Activated naive CD4-positive, alpha-beta T cell treated with anti-CD3 and anti-CD28 coated beads, Interleukin-2, amount 50 U/mL, for 24 hours (primary cell): ENCODE measurements around the gene CSNK1A1.

Source experiments
- H3K27ac Mint-ChIP-seq: one replicate; pipeline ENCODE4 v1.8.0; 2021; ENCODE audit warnings: mild to moderate bottlenecking, mixed read lengths
- H3K27me3 Mint-ChIP-seq: one replicate; pipeline ENCODE4 v1.8.0; 2021; ENCODE audit warnings: mixed read lengths
- H3K36me3 Mint-ChIP-seq: one replicate; pipeline ENCODE4 v1.8.0; 2021; ENCODE audit warnings: mixed read lengths
- H3K4me1 Mint-ChIP-seq: one replicate; pipeline ENCODE4 v1.8.0; 2021; ENCODE audit warnings: mixed read lengths
- H3K4me3 Mint-ChIP-seq: one replicate; pipeline ENCODE4 v1.8.0; 2021; ENCODE audit warnings: mild to moderate bottlenecking, mixed read lengths
- H3K9me3 Mint-ChIP-seq: one replicate; pipeline ENCODE4 v1.8.0; 2021; ENCODE audit warnings: mixed read lengths

The CSNK1A1 gene

GRCh38 chr5:149496166-149496565, 55.1 kb downstream of the CSNK1A1 start:
- Mint-ChIP-seq H3K4me1 (no peaks in the 10 kb centered on the region), H3K36me3 (peaks cover 12% of the 10 kb centered on the region), H3K9me3 (no peaks in the 10 kb centered on the region), H3K27ac (no peak overlapping the region), H3K4me3 (no peak overlapping the region), H3K27me3 (no peaks in the 10 kb centered on the region)

GRCh38 chr5:149495673-149496072, 55.6 kb downstream of the CSNK1A1 start:
- H3K27ac Mint-ChIP-seq = no peak overlapping the region
- peaks cover 12% of the 10 kb centered on the region for H3K36me3 Mint-ChIP-seq
- H3K9me3 Mint-ChIP-seq = no peaks in the 10 kb centered on the region
- H3K27me3 Mint-ChIP-seq = no peaks in the 10 kb centered on the region
- no peak overlapping the region for H3K4me3 Mint-ChIP-seq
- H3K4me1 Mint-ChIP-seq = no peaks in the 10 kb centered on the region

GRCh38 chr5:149493316-149493715, 57.9 kb downstream of the CSNK1A1 start:
- Mint-ChIP-seq H3K4me1 (peaks cover 11% of the 10 kb centered on the region), H3K27ac (peak overlapping the region; percentile 6), H3K4me3 (no peak overlapping the region), H3K27me3 (no peaks in the 10 kb centered on the region), H3K9me3 (no peaks in the 10 kb centered on the region), H3K36me3 (peaks cover 12% of the 10 kb centered on the region)

- Mint-ChIP-seq H3K27me3 (no peaks in the 10 kb centered on the region), H3K36me3 (peaks cover 12% of the 10 kb centered on the region), H3K9me3 (no peaks in the 10 kb centered on the region), H3K4me3 (no peak overlapping the region), H3K27ac (no peak overlapping the region), H3K4me1 (peaks cover 13% of the 10 kb centered on the region)
These were observed 58.5 kb downstream of the CSNK1A1 start for GRCh38 chr5:149492781-149493180.

GRCh38 chr5:149490599-149491485, 60.4 kb downstream of the CSNK1A1 start:
- H3K27ac Mint-ChIP-seq = peak overlapping the region; percentile 53
- H3K4me1 Mint-ChIP-seq = peaks cover 18% of the 10 kb centered on the region
- no peak overlapping the region for H3K4me3 Mint-ChIP-seq
- H3K36me3 Mint-ChIP-seq = peaks cover 7% of the 10 kb centered on the region
- H3K9me3 Mint-ChIP-seq = no peaks in the 10 kb centered on the region
- no peaks in the 10 kb centered on the region for H3K27me3 Mint-ChIP-seq

GRCh38 chr5:149489605-149490037, 61.6 kb downstream of the CSNK1A1 start:
- peaks cover 18% of the 10 kb centered on the region for H3K4me1 Mint-ChIP-seq
- peak overlapping the region; percentile 68 for H3K27ac Mint-ChIP-seq
- no peak overlapping the region for H3K4me3 Mint-ChIP-seq
- H3K9me3 Mint-ChIP-seq = no peaks in the 10 kb centered on the region
- no peaks in the 10 kb centered on the region for H3K27me3 Mint-ChIP-seq
- H3K36me3 Mint-ChIP-seq = peaks cover 6% of the 10 kb centered on the region

GRCh38 chr5:149488645-149489306, 62.5 kb downstream of the CSNK1A1 start:
- peaks cover 18% of the 10 kb centered on the region for H3K4me1 Mint-ChIP-seq
- no peaks in the 10 kb centered on the region for H3K27me3 Mint-ChIP-seq
- no peak overlapping the region for H3K4me3 Mint-ChIP-seq
- peaks cover 2% of the 10 kb centered on the region for H3K36me3 Mint-ChIP-seq
- H3K27ac Mint-ChIP-seq = peak overlapping the region; percentile 51
- H3K9me3 Mint-ChIP-seq = no peaks in the 10 kb centered on the region

- Mint-ChIP-seq H3K27ac (no peak overlapping the region), H3K27me3 (no peaks in the 10 kb centered on the region), H3K9me3 (no peaks in the 10 kb centered on the region), H3K4me1 (peaks cover 18% of the 10 kb centered on the region), H3K36me3 (no peaks in the 10 kb centered on the region), H3K4me3 (no peak overlapping the region)
These were observed 63.6 kb downstream of the CSNK1A1 start for GRCh38 chr5:149487672-149488071.

GRCh38 chr5:149486726-149487635, 64.3 kb downstream of the CSNK1A1 start:
- Mint-ChIP-seq H3K9me3 (no peaks in the 10 kb centered on the region), H3K36me3 (no peaks in the 10 kb centered on the region), H3K27me3 (no peaks in the 10 kb centered on the region), H3K4me1 (peaks cover 18% of the 10 kb centered on the region), H3K27ac (no peak overlapping the region), H3K4me3 (no peak overlapping the region)

GRCh38 chr5:149485655-149486615, 65.3 kb downstream of the CSNK1A1 start:
- H3K27ac Mint-ChIP-seq = no peak overlapping the region
- H3K4me3 Mint-ChIP-seq = no peak overlapping the region
- H3K9me3 Mint-ChIP-seq = no peaks in the 10 kb centered on the region
- H3K27me3 Mint-ChIP-seq = no peaks in the 10 kb centered on the region
- H3K36me3 Mint-ChIP-seq = no peaks in the 10 kb centered on the region
- peaks cover 18% of the 10 kb centered on the region for H3K4me1 Mint-ChIP-seq

GRCh38 chr5:149481485-149481884, 69.8 kb downstream of the CSNK1A1 start:
- H3K27ac Mint-ChIP-seq = no peak overlapping the region
- H3K4me1 Mint-ChIP-seq = no peaks in the 10 kb centered on the region
- no peaks in the 10 kb centered on the region for H3K27me3 Mint-ChIP-seq
- H3K36me3 Mint-ChIP-seq = no peaks in the 10 kb centered on the region
- H3K9me3 Mint-ChIP-seq = no peaks in the 10 kb centered on the region
- H3K4me3 Mint-ChIP-seq = no peak overlapping the region

- Mint-ChIP-seq H3K27me3 (no peaks in the 10 kb centered on the region), H3K4me3 (no peak overlapping the region), H3K4me1 (no peaks in the 10 kb centered on the region), H3K9me3 (no peaks in the 10 kb centered on the region), H3K27ac (no peak overlapping the region), H3K36me3 (no peaks in the 10 kb centered on the region)
These were observed 72.5 kb downstream of the CSNK1A1 start for GRCh38 chr5:149478761-149479160.

GRCh38 chr5:149475777-149476176, 75.5 kb downstream of the CSNK1A1 start:
- H3K27ac Mint-ChIP-seq = no peak overlapping the region
- no peaks in the 10 kb centered on the region for H3K36me3 Mint-ChIP-seq
- H3K27me3 Mint-ChIP-seq = no peaks in the 10 kb centered on the region
- H3K4me3 Mint-ChIP-seq = no peak overlapping the region
- H3K9me3 Mint-ChIP-seq = no peaks in the 10 kb centered on the region
- H3K4me1 Mint-ChIP-seq = no peaks in the 10 kb centered on the region

GRCh38 chr5:149474198-149474597, 77.0 kb downstream of the CSNK1A1 start:
- no peaks in the 10 kb centered on the region for H3K4me1 Mint-ChIP-seq
- no peak overlapping the region for H3K4me3 Mint-ChIP-seq
- no peak overlapping the region for H3K27ac Mint-ChIP-seq
- no peaks in the 10 kb centered on the region for H3K36me3 Mint-ChIP-seq
- H3K27me3 Mint-ChIP-seq = no peaks in the 10 kb centered on the region
- H3K9me3 Mint-ChIP-seq = no peaks in the 10 kb centered on the region
